RKO (cell line): ENCODE measurements around the gene ZMYND8.
"Not testable (repeated sequence)": the region's sequence is repeated elsewhere in the genome, so short reads cannot be mapped to it uniquely, and the experiment has no call there.

Experiments used
- DNase-seq: peaks from one replicate; pipeline ENCODE4 v3.0.0-alpha.2; 2016; ENCODE audit warnings: low spot score

The ZMYND8 gene

DNA sequence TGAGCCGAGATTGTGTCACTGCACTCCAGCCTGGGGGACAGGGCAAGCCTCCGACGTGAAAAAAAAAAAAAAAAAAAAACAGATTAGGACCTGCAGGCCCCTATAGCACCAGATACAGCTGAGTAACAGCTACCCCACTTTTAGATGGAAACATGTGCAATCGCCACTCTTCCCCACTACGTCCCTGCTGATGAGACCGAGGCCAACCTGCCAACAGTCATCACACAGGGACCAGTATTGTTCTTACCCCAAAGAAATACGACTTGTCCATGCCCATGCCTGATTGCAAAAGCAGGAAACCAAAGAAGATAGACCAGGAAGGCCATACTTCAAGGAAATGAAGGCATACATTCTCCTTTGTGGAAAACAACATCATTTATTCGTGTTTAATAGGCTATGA, 45.8 kb downstream of the ZMYND8 start:
- no peak for DNase-seq

DNA sequence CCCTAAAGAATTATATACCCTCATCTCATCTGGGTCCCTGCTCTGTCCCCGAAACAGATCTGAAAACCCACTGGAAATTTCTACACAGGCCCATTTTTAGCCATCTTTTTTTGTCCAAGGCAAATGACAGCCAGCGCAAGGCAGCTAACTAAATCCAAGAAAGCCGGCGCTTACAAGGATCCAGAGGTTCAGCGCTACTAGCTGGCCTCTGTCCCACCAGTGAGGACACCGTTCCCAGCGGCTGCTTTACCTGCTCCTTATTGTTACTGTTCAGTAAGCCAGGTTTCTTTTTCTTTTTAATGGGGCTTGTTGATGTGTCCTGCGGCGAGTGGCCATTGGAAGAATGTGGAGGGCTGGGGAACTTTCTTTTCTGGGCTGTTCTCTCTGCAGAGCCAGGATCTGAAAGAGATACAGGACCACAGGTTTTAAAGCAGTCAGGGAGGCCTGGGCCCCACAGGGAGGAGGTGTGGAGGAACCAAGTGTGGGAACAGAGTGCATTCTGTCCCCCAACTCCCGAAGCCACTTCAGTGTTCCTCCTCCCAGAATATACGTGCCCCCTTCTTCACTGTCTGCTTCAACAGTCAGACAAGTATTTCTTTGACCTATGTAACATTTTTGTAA, 46.6 kb downstream of the ZMYND8 start:
- no peak for DNase-seq

DNA sequence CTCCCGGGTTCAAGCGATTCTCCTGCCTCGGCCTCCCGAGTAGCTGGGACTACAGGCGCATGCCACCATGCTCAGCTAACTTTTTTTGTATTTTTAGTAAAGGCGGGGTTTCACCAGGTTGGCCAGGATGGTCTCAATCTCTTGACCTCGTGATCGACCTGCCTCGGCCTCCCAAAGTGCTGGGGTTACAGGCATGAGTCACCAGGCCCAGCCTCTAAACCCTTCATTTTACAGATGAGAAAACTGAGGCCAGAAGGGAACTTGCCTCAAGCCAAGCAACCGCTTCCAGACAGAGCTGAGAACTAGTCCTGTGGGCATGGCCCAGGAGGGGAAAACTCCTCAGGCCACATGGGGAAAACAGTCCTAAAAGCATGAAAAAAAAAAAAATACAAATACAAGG, 47.1 kb downstream of the ZMYND8 start:
- no peak for DNase-seq

DNA sequence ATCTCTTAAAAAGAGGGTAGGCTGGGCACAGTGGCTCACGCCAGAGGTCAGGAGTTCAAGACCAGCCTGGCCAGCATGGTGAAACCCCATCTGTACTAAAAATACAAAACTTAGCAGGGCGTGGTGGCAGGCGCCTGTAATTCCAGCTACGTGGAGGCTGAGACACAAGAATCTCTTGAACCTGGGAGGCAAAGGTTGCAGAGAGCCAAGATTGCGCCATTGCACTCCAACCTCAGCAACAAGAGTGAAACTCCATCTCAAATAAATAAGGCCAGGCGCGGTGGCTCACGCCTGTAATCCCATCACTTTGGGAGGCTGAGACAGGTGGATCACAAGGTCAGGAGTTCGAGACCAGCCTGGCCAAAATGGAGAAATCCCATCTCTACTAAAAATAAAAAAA, 48.9 kb downstream of the ZMYND8 start:
- DNase-seq: not testable (repeated sequence)

DNA sequence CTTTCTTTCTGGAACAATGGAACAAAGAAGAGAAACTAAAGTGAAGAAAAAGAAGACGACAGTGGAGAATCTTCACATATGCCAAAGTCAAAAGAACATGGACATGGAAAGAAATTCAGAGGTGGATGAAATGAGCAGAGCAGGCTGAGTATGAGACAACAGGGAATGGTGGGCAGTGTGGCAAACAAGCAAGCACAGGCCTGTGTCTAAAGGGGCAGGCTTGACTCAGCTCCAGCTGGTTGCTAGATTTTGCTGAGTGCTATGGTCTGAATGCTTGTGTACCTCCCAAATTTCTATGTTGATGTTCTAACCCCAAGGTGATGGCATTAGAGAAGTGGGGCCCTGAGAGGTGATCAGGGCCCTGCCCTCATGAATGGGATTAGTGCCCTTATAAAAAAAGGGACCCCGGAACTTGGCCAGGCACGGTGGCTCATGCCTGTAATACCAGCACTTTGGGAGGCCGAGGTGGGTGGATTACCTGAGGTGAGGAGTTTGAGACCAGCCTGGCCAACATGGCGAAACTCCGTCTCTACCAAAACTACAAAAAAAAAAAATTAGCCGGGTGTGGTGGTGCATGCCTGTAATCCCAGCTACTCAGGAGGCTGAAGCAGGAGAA, 49.6 kb downstream of the ZMYND8 start:
- no peak for DNase-seq

DNA sequence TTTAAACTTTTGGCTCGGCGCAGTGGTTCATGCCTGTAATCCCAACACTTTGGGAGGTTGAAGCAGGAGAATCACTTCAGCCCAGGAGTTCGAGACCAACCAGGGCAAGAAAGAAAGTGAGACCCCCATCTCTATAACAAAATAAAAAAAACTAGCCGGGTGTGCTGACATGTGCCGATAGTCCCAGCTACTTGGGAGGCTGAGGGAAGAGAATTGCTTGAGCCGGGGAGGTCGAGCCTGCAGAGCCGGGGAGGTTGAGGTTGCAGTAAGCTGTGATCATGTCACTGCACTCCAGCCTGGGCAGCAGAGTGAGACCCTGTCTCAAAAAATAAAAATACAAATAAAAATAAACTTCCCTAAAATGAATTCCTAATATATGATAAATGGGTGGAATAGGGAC, 50.4 kb downstream of the ZMYND8 start:
- no peak for DNase-seq

DNA sequence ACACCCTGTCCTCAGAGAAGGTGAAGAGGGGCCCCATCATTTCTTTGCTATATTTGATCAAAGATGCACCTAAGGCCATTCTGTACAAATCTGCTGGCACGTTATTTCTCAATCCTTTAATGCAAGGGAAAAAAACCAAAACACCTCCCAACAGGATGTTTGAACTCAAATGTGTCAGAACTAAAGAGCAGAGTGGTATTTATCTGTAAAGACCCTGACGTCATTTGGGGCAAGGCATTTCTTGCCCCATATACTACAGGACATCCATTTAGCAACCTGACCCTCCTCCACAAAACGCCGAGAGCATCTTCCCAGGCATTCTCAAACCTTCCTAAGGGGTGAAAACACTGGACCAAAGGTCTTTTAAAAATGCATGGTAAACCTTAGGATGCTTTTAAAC, 50.8 kb downstream of the ZMYND8 start:
- no peak for DNase-seq

DNA sequence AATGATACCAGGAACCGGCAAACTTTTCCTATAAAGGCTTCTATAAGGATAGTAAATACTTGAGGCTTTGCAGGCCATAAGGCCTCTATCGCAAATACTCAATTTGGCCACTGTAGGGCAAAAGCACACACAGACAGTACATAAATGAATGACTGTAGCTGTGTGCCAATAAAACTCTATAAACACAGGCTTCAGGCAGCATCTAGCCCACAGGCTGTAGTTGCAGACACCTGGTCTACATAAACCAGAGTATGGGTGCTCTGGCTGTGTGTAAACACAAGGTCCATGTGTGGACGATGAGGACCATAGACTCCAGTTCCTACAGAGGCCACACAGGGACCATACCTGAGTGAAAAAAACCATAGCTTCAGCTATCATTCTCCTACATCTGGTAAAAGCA, 52.2 kb downstream of the ZMYND8 start:
- DNase-seq: no peak

DNA sequence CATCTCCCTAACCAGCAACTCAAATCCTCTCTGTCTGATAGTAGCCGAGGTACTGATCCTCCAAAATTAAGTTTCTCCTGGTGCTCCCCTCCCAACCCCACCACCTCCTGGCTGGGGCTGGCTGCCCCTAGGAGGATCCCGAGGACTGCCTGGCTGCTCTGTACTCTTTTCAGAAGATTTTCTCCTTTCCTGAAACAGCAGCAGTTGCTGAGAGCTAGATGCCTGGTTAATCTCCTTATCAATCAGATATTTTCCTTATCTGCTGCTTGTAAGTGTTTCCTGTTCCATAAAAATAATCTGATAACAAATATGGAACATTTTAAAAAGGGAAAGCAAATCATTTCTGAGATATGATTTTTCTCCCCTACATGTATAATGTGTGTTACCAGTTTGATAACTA, 52.8 kb downstream of the ZMYND8 start:
- no peak for DNase-seq

DNA sequence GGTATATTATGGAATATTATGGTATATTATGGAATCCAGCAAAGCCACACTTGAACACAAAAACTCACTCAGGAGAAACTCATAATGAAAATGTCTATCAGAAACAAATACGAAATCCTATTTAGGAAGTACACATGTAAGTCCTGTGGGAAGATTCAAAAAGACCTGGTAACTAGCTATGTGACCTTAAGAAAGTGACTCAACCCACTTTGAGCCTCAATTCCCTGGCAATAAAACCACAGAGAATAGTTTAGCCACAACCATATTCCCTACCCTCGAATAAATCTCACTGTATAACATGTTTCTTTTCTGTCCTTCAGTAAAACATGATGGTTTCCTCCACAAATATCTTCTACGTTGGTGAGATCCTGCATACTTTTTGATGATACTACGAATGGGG, 56.4 kb downstream of the ZMYND8 start:
- DNase-seq: no peak

DNA sequence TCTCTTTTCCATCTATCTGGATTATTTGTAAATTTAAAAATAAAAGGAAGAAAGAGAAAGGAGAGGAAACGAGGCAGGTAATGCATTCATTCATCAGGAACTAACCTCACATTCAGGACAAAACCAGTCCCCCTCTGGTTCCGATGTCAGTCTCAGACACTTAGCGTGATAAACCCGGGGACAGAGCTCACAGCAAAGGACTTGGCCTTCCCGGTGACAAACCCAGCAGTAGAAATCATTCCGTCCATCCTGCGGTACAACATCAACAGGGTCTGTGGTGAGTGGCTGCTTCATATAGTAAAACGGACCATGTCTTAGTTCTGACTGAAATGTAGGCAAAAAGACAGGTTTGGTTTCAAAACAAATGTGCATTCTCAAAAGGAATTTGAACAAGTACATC, 57.9 kb downstream of the ZMYND8 start:
- no peak for DNase-seq

DNA sequence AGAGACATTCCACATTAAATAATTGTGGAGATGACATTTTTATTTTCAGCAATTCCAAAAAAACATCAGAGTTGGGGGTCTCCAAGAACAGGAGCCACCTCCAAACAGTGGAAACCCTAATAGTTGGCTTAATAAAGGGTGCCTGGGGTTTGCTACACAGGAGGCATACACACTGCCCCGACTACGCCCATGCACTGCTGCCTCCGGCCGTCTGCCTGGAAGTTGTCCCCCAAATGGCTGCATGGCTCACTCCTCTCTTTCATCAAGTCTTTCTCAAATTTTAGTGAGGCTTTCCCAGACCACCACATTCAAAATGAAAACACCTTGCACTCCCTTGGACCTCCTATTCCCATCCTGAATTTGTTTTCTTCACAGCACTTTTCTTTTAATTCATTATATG, 58.8 kb downstream of the ZMYND8 start:
- no peak for DNase-seq

DNA sequence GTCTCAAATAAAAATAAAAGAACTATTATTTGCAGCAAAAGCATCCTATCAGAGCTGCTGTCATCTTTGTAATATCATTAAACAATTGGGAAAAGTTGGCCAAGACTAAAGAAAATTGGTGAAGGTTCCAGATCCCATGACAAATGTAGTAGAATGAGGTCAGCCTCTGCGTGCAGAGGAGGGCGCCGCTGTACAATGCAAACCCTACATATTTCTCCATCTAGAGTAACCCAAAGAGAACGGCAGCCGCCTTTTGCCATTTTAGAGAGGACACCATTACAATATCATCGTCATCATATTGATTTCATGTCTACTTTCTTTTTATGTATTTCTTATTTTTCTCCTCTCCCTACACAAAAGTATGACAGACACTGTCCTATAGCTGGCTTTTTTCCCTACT, 59.5 kb downstream of the ZMYND8 start:
- no peak for DNase-seq

DNA sequence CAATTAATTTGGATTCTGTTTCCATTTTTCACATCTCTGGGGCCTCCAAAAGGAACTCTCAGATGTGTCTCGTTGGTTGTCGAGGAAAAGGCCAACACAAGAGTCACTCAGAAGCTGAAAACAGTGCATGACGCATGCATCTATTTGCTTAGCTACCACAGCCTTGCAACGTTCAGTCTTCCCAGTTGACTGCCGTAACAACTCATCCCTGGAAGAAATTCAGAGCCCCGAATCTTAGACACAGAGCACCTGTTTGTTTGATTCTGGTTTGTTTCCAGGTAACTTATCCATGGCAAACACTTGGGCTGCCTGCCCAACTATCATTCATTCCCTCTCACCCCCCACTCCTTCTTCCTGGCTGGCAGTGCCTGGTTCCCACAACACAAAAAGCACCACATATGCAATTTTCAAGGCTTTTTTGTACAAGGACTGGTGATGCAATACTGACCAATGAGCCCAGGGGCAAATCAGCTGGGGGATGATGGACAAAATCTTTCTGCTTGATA, 60.5 kb downstream of the ZMYND8 start:
- DNase-seq: no peak

DNA sequence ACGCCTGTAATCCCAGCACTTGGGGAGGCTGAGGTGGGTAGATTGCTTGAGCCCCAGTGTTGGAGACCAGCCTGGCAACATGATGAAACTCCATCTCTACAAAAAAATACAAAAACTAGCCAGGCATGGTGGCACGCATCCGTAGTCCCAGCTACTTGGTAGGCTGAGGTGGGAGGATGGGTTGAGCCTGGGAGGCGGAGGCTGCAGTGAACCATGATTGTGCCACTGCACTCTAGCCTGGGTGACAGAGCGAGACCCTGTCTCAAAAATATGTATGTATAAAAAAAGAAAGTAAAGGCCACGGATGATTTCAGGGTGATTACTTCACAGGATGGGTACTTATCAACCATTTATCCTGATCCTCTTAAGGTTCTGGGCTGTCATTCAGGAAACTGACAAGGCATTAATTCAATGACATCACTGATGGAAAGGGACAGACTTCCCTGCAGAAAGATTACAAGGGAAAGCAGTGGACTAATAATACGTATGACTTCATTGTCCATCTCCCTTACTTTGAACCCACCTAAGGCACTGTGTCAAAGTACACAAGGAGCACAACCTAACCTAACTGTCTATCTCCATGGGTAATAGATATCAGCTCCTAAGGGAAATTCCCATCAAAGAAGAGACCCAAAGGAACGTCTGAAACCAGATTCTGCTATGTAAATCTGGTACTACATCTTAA, 61.2 kb downstream of the ZMYND8 start:
- DNase-seq: no peak

DNA sequence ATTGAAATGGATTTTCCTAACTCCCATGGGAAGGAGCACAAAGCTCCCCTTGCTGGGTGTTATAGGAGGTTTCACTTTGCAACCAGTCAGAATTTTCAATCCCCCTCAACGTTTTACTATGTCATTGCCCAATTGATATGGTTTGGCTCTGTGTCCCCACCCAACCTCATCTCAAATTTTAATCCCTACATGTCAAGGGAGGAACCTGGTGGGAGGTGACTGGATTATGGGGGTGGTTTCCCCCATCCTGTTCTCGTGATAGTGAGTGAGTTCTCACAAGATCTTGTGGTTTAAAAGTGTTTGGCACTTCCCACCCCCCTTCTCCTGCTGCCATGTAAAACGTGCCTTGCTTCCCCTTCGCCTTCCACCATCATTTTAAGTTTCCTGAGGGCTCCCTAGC, 62.9 kb downstream of the ZMYND8 start:
- no peak for DNase-seq

DNA sequence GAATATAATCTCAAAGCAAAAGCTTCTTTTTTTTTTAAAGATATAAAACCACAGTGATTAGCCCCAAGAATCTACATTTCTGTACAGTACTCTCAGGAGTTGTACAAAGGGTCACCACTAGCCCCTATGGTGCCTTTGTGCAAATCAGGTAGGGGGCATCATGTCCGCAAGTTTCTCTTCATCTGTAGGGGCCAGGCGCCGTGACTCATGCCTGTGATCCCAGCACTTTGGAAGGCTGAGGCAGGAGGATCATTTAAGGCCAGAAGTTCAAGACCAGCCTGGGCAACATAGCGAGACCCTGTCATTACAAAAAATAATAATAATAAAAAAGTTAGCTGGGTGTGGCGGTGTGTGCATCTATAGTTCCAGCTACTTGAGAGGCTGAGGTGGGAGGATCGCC, 63.9 kb downstream of the ZMYND8 start:
- DNase-seq: no peak

DNA sequence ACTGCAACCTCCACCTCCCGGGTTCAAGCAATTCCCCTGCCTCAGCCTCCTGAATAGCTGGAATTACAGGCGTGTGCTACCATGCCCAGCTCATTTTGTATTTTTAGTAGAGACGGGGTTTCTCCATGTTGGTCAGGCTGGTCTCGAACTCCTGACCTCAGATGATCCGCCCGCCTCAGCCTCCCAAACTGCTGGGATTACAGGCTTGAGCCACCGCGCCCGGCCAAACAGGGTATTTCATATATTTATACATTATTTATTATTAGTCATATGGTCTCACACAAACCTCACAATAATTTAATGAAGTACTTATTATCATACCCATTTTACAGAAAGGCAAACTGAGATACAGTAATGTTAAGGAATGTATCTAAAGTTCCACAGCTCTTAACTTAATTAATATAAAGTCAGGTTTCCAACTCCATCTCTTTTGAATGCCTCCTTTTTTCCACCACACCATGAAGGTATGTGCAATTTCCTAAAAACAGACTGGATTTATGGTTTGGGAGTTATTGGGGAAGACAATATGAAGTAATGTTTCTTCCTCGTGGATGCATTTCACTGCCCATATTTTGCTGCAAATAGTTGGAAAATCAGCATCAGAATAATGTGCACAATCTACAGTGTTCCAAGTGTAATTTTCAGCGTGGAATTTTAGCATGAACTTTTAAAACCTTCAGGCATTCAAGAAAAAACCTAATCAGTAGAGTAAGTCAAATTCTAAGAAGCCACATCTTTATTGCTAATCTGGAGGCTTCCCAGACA, 65.7 kb downstream of the ZMYND8 start:
- no peak for DNase-seq

DNA sequence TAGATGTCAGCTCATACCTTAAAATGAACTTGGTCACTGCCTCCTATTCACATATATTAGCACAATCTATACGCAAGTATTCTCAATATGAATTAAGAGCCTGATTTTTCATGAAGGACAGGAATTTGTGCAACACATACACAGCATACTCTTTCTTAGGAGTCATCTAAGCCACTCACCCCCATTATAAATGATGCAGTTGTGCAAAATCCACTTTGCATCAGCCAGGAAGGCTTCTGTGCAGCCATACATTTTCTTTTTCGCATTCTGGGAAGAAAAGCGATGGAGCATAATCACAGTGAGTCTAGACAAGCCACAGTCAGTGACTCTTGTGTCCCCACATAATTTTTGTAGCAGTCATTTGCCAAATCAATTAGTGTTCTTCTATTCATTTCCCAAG, 66.5 kb downstream of the ZMYND8 start:
- no peak for DNase-seq

DNA sequence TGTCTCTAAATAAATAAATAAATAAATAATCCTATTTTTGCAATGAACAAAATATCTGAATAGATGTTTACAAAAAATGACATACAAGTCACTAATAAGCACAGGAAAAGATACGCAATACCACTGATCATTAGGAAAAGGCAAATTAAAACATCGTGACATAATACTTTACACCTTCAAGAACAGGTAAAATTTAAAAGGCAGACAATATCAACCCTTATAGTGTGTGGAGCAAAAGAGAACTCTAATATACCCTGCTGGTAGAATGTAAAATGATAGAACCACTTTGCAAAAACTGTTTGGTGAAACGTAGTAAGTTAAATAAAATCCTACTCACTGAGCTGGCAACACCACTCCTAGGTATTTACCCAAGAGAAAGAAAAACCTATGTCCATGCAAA, 67.4 kb downstream of the ZMYND8 start:
- no peak for DNase-seq

DNA sequence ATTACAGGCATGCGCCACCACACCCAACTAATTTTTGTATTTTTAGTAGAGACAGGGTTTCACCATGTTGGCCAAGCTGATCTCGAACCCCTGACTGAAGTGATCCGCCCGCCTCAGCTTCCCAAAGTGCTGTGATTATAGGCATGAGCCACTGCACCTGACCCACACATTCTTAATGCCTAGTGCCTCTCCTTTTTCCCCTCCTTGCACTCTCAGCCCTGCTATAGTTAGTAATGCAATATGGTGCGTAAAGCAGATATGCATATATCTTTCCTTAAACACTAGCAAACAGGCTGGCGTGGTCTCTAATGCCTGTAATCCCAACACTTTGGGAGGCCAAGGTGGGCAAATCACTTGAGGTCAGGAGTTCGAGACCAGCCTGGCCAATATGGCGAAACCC, 68.0 kb downstream of the ZMYND8 start:
- DNase-seq: not testable (repeated sequence)

DNA sequence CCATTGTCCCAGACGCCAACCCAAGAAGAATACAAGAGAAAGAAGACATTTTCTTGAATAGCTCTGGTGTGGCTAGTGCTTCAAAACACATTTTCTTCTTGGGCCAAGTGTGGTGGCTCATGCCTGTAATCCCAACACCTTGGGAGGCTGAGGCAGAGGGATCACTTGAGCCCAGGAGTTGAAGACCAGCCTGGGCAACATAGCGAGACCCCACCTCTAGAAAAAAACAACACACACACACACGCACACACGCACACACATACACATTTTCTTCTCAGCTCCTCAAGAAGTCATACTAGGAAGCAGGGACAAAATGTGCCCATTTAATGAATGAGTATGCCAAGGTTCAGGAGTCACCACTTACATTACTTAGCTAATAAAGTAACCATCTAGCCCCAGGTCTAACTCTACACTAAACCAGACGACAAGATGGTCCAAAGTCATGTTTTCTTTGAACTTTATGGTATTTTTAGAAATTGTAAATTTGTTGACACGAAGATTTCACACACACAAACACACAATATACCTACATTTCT, 68.8 kb downstream of the ZMYND8 start:
- DNase-seq: no peak

DNA sequence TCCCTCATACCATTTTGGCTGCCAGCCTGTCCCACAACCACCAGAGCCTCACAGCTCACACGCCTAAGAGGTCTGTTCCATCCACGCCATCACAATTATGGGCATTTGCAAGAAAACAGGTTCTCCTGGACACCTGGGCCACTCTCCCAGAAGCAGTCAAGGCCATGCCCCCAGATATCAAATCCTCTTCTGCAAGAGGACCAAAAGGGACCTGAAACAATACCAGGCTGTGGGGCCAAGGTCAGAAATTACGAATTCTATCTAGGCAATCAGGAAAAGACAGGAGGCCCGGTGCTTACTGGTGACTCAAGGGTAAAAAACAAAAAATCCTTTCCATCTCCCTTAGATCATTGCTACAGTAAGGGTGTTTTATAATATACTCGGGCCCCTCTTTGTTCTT, 69.8 kb downstream of the ZMYND8 start:
- DNase-seq: no peak
